ENCODE data around the gene UPF1. TPM values are rescaled to one million over a fixed set of nuclear protein-coding genes. Genes with fewer than 3 reads are reported as not detected.

UPF1 gene
- total and polyA plus RNA-seq, 10 donors = 31.2 to 161 (median 84.4) TPM

DNA sequence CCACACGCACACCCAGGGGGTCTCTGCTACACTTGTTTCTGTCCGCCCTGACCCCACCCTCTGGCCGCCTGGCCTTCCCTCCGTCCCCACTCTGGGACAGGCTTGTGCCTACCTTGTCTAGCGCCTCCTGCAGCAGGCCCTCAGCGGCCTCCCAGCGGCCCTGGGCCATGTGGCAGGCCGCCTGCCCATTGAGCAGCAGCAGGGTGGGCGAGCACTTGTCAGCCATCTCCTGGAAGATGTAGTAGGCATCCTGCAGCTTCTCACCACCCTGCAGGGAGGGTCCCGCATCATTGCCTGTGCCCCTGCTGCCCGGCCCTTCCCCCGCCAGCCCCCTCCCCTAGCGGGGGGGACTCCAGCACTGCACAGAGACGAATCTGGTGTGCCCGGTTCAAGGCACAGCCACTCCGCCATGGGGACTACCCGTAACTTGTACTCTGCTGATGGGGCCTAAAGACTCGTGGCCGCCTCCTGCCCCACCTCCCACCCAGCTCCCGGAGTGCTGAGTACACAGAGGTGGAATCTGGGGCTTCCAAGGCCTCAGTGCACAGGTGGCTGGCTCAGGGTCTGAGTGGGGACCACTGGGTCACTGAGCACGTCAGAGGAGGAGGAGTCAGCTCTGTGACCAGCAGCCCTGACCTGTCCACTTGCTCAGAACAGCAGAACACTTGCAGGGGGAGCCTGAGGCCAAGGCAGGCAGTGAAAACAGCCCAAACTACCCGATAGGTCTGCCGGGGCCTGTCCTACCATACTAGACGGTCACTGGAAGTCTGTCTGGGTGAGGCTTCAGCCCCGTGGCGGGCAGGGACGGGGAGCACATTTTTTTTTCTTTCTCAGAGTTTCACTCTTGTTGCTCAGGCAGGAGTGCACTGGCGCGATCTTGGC, 71.6 kb downstream of the UPF1 start:
- intact Hi-C loops (cut with DNase I; ENCODE audit: low total_unique reads) = no loop called here
- Histone ChIP-seq H3K27me3 (replicated peaks in 1 of 7) (no peaks in the 10 kb centered on the region), H3K9me3 (no peaks in the 10 kb centered on the region), H3K4me3 (no peak overlapping the region), H3K36me3 (peaks cover 0 to 98% (median 87%) of the 10 kb centered on the region in 6 donors), H3K27ac (no peak overlapping the region), H3K4me1 (no peaks in the 10 kb centered on the region)
- WGBS, 5 donors = 91 to 96% (median 93%) methylated on average over 20 to 29 of the region's 29 CpGs
- DNase-seq = no peak
- peak in 1 of 3 donors; percentile 70 for TF ChIP-seq POLR2AphosphoS5 (IDR thresholded peaks at IDR 0.05)
- no peak for TF ChIP-seq POLR2A (IDR thresholded peaks at IDR 0.05)
- TF ChIP-seq, protein P1, sequence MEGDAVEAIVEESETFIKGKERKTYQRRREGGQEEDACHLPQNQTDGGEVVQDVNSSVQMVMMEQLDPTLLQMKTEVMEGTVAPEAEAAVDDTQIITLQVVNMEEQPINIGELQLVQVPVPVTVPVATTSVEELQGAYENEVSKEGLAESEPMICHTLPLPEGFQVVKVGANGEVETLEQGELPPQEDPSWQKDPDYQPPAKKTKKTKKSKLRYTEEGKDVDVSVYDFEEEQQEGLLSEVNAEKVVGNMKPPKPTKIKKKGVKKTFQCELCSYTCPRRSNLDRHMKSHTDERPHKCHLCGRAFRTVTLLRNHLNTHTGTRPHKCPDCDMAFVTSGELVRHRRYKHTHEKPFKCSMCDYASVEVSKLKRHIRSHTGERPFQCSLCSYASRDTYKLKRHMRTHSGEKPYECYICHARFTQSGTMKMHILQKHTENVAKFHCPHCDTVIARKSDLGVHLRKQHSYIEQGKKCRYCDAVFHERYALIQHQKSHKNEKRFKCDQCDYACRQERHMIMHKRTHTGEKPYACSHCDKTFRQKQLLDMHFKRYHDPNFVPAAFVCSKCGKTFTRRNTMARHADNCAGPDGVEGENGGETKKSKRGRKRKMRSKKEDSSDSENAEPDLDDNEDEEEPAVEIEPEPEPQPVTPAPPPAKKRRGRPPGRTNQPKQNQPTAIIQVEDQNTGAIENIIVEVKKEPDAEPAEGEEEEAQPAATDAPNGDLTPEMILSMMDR (IDR thresholded peaks at IDR 0.05 in 8 of 11, conservative IDR thresholded peaks at IDR 0.05 in 3 of 11) = no peak

DNA sequence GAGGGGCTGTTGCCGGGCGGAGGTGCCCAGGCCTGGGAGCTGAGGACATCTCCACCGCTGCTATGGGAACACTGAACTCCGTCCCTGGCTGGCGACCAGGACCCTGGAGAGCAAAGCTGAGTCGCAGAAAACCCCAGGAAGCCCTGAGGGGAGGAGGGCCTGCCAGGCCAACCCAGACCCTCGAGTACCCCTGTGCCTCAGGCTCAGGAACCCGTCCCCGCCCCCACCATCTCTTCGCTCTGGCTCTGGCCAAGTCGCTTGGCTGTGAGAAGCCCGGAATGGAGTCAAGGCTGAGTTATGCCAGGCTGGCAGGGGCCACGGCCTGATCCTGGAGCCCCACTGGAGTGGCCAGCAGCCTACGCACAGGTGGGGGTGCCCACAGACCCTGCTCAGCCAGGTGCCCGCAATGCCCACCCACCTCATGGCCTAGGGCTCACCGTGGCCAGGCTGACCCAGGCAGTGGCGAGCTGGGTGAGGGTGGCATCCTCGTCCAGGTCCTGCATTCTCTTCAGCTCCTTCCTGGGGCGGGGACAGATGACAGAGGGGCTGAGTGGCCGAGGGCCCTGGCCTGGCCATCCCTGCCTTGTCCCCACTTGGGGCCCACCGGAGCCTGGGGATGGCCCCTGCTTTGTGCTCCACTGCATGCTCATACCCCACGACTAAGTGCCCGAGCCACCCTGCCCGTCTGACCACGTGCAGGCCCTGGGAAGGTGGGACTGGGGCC, 72.7 kb downstream of the UPF1 start:
- no peak overlapping the region for H3K27ac ChIP-seq
- DNase-seq = no peak
- H3K36me3 ChIP-seq = peaks cover 0 to 98% (median 85%) of the 10 kb centered on the region in 6 donors
- TF ChIP-seq, protein P1 (IDR thresholded peaks at IDR 0.05 in 8 of 11, conservative IDR thresholded peaks at IDR 0.05 in 3 of 11) = no peak
- TF ChIP-seq POLR2AphosphoS5 (IDR thresholded peaks at IDR 0.05) = peak in 1 of 3 donors; percentile 57
- H3K4me3 ChIP-seq = no peak overlapping the region
- H3K9me3 ChIP-seq = no peaks in the 10 kb centered on the region
- no peaks in the 10 kb centered on the region for H3K4me1 ChIP-seq
- H3K27me3 ChIP-seq (replicated peaks in 1 of 7) = no peaks in the 10 kb centered on the region
- intact Hi-C loops (cut with DNase I; ENCODE audit: low total_unique reads) = no loop called here
- WGBS, 5 donors = 91 to 97% (median 95%) methylated on average over 15 to 25 of the region's 25 CpGs

DNA sequence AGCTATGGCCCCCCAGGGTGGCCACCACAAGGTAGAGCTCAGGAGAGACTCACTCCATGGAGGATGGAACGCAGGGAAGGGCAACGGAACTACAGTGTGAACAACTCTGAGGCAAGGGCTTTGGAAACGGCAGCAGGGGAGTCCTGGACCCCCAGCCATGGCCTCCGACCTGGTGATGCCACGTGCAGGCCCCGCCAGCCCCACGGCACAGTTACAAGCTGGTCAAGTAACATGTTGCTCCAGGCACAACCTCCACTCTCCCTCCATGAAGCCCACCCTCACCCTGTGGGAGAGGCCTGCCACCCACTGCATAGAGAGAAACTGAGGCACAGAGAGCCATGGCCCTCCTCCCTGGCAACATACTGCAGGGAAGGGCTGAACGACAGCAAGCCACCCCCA, 73.3 kb downstream of the UPF1 start:
- no peak for DNase-seq
- peaks cover 0 to 98% (median 84%) of the 10 kb centered on the region in 6 donors for H3K36me3 ChIP-seq
- H3K27me3 ChIP-seq (replicated peaks in 1 of 7) = no peaks in the 10 kb centered on the region
- H3K4me3 ChIP-seq = no peak overlapping the region
- WGBS, 5 donors = 88 to 97% (median 92%) methylated on average over 3 to 8 of the region's 8 CpGs
- intact Hi-C loops (cut with DNase I; ENCODE audit: low total_unique reads) = no loop called here
- TF ChIP-seq POLR2AphosphoS5 (IDR thresholded peaks at IDR 0.05) = peak in 1 of 3 donors; percentile 2
- no peak for TF ChIP-seq POLR2A (IDR thresholded peaks at IDR 0.05)
- no peaks in the 10 kb centered on the region for H3K4me1 ChIP-seq
- H3K9me3 ChIP-seq = no peaks in the 10 kb centered on the region
- no peak overlapping the region for H3K27ac ChIP-seq

GRCh38 chr19:18905513-18906236, 73.9 kb downstream of the UPF1 start:
- Histone ChIP-seq H3K27me3 (replicated peaks in 1 of 7) (no peaks in the 10 kb centered on the region), H3K4me1 (no peaks in the 10 kb centered on the region), H3K36me3 (peaks cover 0 to 98% (median 84%) of the 10 kb centered on the region in 6 donors), H3K4me3 (no peak overlapping the region), H3K27ac (no peak overlapping the region), H3K9me3 (no peaks in the 10 kb centered on the region)
- DNase-seq = no peak
- TF ChIP-seq POLR2AphosphoS5 (IDR thresholded peaks at IDR 0.05) = peak in 2 of 3 donors; percentile 12 to 34
- TF ChIP-seq POLR2A (IDR thresholded peaks at IDR 0.05) = no peak
- TF ChIP-seq, protein P1 (IDR thresholded peaks at IDR 0.05 in 8 of 11, conservative IDR thresholded peaks at IDR 0.05 in 3 of 11) = no peak
- intact Hi-C loops (cut with DNase I; ENCODE audit: low total_unique reads) = no loop called here
- 74 to 93% (median 91%) methylated on average over 21 to 26 of the region's 26 CpGs for WGBS, 5 donors

All from spleen (tissue), 11 donors.